ENCODE results near the gene OGA. TPM values are rescaled to one million over a fixed set of nuclear protein-coding genes. Genes with fewer than 3 reads are reported as not detected.

Gene OGA
- total RNA-seq, 2 experiments from 2014 or later: 395 to 416 TPM

- TF ChIP-seq CTCF (IDR thresholded peaks at IDR 0.05): no peak
- CTCF ChIA-PET: no interaction called here
- POLR2A ChIA-PET: interaction anchor here (1.2 kb wide), 1 partner anchor 10 kb away, joined by 4 read pairs; no protein-coding TSS in a partner anchor
- no peaks in the 10 kb centered on the region for H3K4me1 Mint-ChIP-seq (ENCODE audit: low read depth)
- ATAC-seq (ENCODE audit: poor library complexity): no peak
- Histone ChIP-seq H3K27ac (ENCODE audit: low read depth in 1 of 2, low read length in 2 of 2) (no peak overlapping the region), H3K36me3 (ENCODE audit: insufficient read depth, low read length) (peaks cover 36% of the 10 kb centered on the region), H3K27me3 (ENCODE audit: control insufficient read depth in 1 of 2, insufficient read depth in 2 of 2, low read length in 2 of 2) (no peaks in the 10 kb centered on the region), H3K9me3 (ENCODE audit: control insufficient read depth in 1 of 2, insufficient read depth in 1 of 2, low read length in 2 of 2) (no peaks in the 10 kb centered on the region), H3K4me1 (ENCODE audit: insufficient read depth, low read length) (no peaks in the 10 kb centered on the region), H3K4me3 (ENCODE audit: low read length) (no peak overlapping the region)
- no peak overlapping the region for H3K27ac Mint-ChIP-seq
- no peaks in the 10 kb centered on the region for H3K9me3 Mint-ChIP-seq
- no peak for DNase-seq
- no peaks in the 10 kb centered on the region for H3K27me3 Mint-ChIP-seq
- intact Hi-C loops (cut with DNase I, micrococcal nuclease): no loop called here
- H3K36me3 Mint-ChIP-seq (ENCODE audit: low read depth): peaks cover 38% of the 10 kb centered on the region
- no peak overlapping the region for H3K4me3 Mint-ChIP-seq
Measured at GRCh38 chr10:101851411-101852116, 33.3 kb upstream of the OGA start.

DNA sequence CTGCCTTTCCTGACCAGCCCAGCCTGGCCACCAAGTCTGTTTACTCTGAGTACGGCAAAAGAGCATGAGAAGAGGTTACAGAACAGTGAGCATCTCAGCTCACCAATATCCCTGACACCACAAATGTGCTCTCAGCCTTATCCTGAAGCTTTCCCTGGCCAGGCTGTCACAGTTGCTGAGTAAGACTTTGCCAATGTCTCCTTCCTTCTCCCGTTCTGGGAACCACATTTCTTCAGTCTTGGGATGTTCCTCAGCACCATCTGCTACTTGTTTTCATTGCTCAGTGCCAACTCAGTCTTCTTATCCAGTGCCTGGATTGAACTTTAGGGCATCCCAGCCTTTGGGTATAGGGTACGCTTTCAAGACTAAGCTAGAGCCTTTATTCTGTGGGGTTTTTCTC is 32.5 kb upstream of the OGA start:
- CTCF ChIA-PET: no interaction called here
- no peaks in the 10 kb centered on the region for H3K4me1 Mint-ChIP-seq (ENCODE audit: low read depth)
- Histone ChIP-seq H3K9me3 (ENCODE audit: control insufficient read depth in 1 of 2, insufficient read depth in 1 of 2, low read length in 2 of 2) (no peaks in the 10 kb centered on the region), H3K4me1 (ENCODE audit: insufficient read depth, low read length) (no peaks in the 10 kb centered on the region), H3K27me3 (ENCODE audit: control insufficient read depth in 1 of 2, insufficient read depth in 2 of 2, low read length in 2 of 2) (no peaks in the 10 kb centered on the region), H3K36me3 (ENCODE audit: insufficient read depth, low read length) (peaks cover 36% of the 10 kb centered on the region), H3K4me3 (ENCODE audit: low read length) (no peak overlapping the region), H3K27ac (ENCODE audit: low read depth in 1 of 2, low read length in 2 of 2) (no peak overlapping the region)
- H3K4me3 Mint-ChIP-seq: no peak overlapping the region
- TF ChIP-seq CTCF (IDR thresholded peaks at IDR 0.05): no peak
- peaks cover 45% of the 10 kb centered on the region for H3K36me3 Mint-ChIP-seq (ENCODE audit: low read depth)
- intact Hi-C loops (cut with DNase I, micrococcal nuclease): no loop called here
- POLR2A ChIA-PET: interaction anchor here (1.2 kb wide), 1 partner anchor 10 kb away, joined by 4 read pairs; no protein-coding TSS in a partner anchor
- H3K27ac Mint-ChIP-seq: no peak overlapping the region
- DNase-seq: no peak
- no peak for ATAC-seq (ENCODE audit: poor library complexity)
- H3K9me3 Mint-ChIP-seq: no peaks in the 10 kb centered on the region
- no peaks in the 10 kb centered on the region for H3K27me3 Mint-ChIP-seq

- H3K36me3 ChIP-seq (ENCODE audit: insufficient read depth, low read length): peaks cover 36% of the 10 kb centered on the region
- Mint-ChIP-seq H3K27me3 (peaks cover 3% of the 10 kb centered on the region), H3K4me3 (no peak overlapping the region), H3K4me1 (ENCODE audit: low read depth) (peaks cover 17% of the 10 kb centered on the region), H3K27ac (no peak overlapping the region), H3K9me3 (no peaks in the 10 kb centered on the region), H3K36me3 (ENCODE audit: low read depth) (peaks cover 52% of the 10 kb centered on the region)
- CTCF ChIA-PET: interaction anchor here (0.7 kb wide), 1 partner anchor 8 kb away, joined by 4 read pairs; no protein-coding TSS in a partner anchor
- POLR2A ChIA-PET: interaction anchor here (0.6 kb wide), 1 partner anchor 75 kb away, joined by 3 read pairs; no protein-coding TSS in a partner anchor
- no peaks in the 10 kb centered on the region for H3K27me3 ChIP-seq (ENCODE audit: control insufficient read depth in 1 of 2, insufficient read depth in 2 of 2, low read length in 2 of 2)
- peaks cover 8% of the 10 kb centered on the region for H3K4me1 ChIP-seq (ENCODE audit: insufficient read depth, low read length)
- H3K27ac ChIP-seq (ENCODE audit: low read depth in 1 of 2, low read length in 2 of 2): no peak overlapping the region
- H3K4me3 ChIP-seq (ENCODE audit: low read length): no peak overlapping the region
- H3K9me3 ChIP-seq (ENCODE audit: control insufficient read depth in 1 of 2, insufficient read depth in 1 of 2, low read length in 2 of 2): no peaks in the 10 kb centered on the region
- no peak for TF ChIP-seq CTCF (IDR thresholded peaks at IDR 0.05)
- DNase-seq: peak in 2 of 14 experiments; percentile 11 to 13
- no peak for ATAC-seq (ENCODE audit: poor library complexity)
- intact Hi-C loops (cut with DNase I, micrococcal nuclease): no loop called here
Measured at GRCh38 chr10:101848894-101849351, 30.7 kb upstream of the OGA start.

Measured in CD4-positive, alpha-beta T cell (primary cell).